SH-SY5Y (cell line): ENCODE results near the gene RUBCNL.

Experiments used
- GATA2 ChIP-seq: IDR thresholded peaks from 2 replicates; pipeline ENCODE4 v1.6.1; 2011; ENCODE audit warnings: mild to moderate bottlenecking, low read depth, low read length
- GATA3 ChIP-seq: IDR thresholded peaks from 2 replicates; pipeline ENCODE4 v1.6.1; 2011; ENCODE audit warnings: low read depth, mild to moderate bottlenecking, low read length, moderate library complexity

DNA sequence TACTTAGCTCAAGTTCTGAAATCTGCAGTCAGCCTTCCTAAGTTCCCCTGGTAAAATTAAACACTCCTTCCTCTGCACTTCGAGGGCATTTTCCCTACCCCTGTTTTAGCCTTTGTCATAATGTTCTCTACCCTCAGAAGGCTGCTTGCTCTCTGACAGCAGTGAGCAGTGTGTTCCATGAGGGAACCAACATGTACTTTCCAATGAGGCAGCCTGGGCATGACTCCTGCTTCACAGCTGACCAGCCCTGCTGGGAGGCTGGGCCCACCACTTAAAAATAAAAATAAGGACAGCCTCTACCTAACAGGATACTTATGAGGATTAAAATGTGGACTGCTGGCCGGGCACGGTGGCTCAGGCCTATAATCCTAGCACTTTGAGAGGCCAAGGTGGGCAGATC is 26.4 kb downstream of the RUBCNL start:
- TF ChIP-seq GATA3 (no peak), GATA2 (no peak)
